GM23248 (cell line): Measurements from ENCODE around the gene CAMK1D. TPM values are rescaled to one million over a fixed set of nuclear protein-coding genes. Genes with fewer than 3 reads are reported as not detected.

Source experiments
- DNase-seq: peaks from one replicate; pipeline ENCODE4 v3.0.0-alpha.2; 2015
- H2AFZ ChIP-seq: fragments of 200-600 bp; sonication (generic); 2 replicates; pipeline ENCODE4 v1.6.1; 2016; ENCODE audit warnings: antibody characterized with exemption
- H3F3A ChIP-seq: fragments of 200-600 bp; sonication (generic); 2 replicates; pipeline ENCODE4 v1.6.1; 2016; ENCODE audit warnings: mild to moderate bottlenecking, antibody characterized with exemption, mixed run types; ENCODE audit not compliant: insufficient read depth
- H3K27ac ChIP-seq: fragments of 200-600 bp; sonication (generic); 2 replicates; pipeline ENCODE4 v1.5.1; 2016; ENCODE audit warnings: mild to moderate bottlenecking
- H3K27me3 ChIP-seq: fragments of 200-600 bp; sonication (generic); replicated peaks from 2 replicates; pipeline ENCODE4 v1.6.1; 2016; ENCODE audit warnings: mild to moderate bottlenecking; ENCODE audit not compliant: insufficient read depth
- H3K36me3 ChIP-seq: fragments of 200-600 bp; sonication (generic); 2 replicates; pipeline ENCODE4 v1.6.1; 2016; ENCODE audit warnings: low read depth, mild to moderate bottlenecking
- H3K4me1 ChIP-seq: fragments of 200-600 bp; sonication (generic); 2 replicates; pipeline ENCODE4 v1.6.1; 2016; ENCODE audit warnings: mild to moderate bottlenecking; ENCODE audit not compliant: insufficient read depth
- H3K4me2 ChIP-seq: fragments of 200-600 bp; sonication (generic); one replicate; pipeline ENCODE4 v1.6.1; 2016; ENCODE audit warnings: mild to moderate bottlenecking; ENCODE audit not compliant: unreplicated experiment
- H3K4me3 ChIP-seq: fragments of 200-600 bp; sonication (generic); 2 replicates; pipeline ENCODE4 v1.5.1; 2016; ENCODE audit warnings: mild to moderate bottlenecking
- H3K79me2 ChIP-seq: fragments of 200-600 bp; sonication (generic); 2 replicates; pipeline ENCODE4 v1.6.1; 2016; ENCODE audit warnings: mild to moderate bottlenecking; ENCODE audit not compliant: insufficient read depth
- H3K9ac ChIP-seq: fragments of 200-600 bp; sonication (generic); 2 replicates; pipeline ENCODE4 v1.6.1; 2016; ENCODE audit warnings: mild to moderate bottlenecking
- H3K9me2 ChIP-seq: fragments of 200-600 bp; sonication (generic); 2 replicates; pipeline ENCODE4 v1.6.1; 2016; ENCODE audit warnings: mixed run types, mild to moderate bottlenecking, moderate library complexity; ENCODE audit not compliant: insufficient read depth
- H3K9me3 ChIP-seq: fragments of 200-600 bp; sonication (generic); one replicate; pipeline ENCODE4 v1.6.1; 2017; ENCODE audit warnings: low read depth
- H4K20me1 ChIP-seq: fragments of 200-600 bp; sonication (generic); 2 replicates; pipeline ENCODE4 v1.6.0; 2016; ENCODE audit not compliant: insufficient read depth
- EZH2 ChIP-seq: fragments of 200-600 bp; sonication (generic); IDR thresholded peaks from 2 replicates; pipeline ENCODE4 v1.6.1; 2018; ENCODE audit warnings: antibody characterized with exemption, mild to moderate bottlenecking; ENCODE audit not compliant: insufficient read depth, poor library complexity, severe bottlenecking
- EZH2phosphoT487 ChIP-seq: fragments of 200-600 bp; sonication (generic); IDR thresholded peaks from 2 replicates; pipeline ENCODE4 v1.6.1; 2018; ENCODE audit warnings: antibody characterized with exemption, moderate library complexity, mild to moderate bottlenecking, low read depth; ENCODE audit not compliant: insufficient read depth
- WGBS, 2 experiments: methylation state at CpG; one replicate each; pipeline ENCODE4 v1.1.6; 2015 to 2017; ENCODE audit warnings: low lambda C conversion rate in 2 of 2, low coverage in 1 of 2; ENCODE audit errors: missing lambda C conversion rate in 2 of 2; 5-methylcytosine and 5-hydroxymethylcytosine counted together
- in situ Hi-C: fragments of 300-500 bp; cut with MboI; formaldehyde crosslinking; loops from 2 replicates; pipeline ENCODE4 v1.15.0; 2020
- polyA plus RNA-seq: library from polyadenylated mRNA; unstranded; fragments of >200 nt; fragmentation: Nextera tagmentation; extraction: Ambion mirVana; gene quantifications from 2 replicates; pipeline ENCODE4 v1.2.1, GENCODE V29; 2016
- total RNA-seq: library from RNA; depleted of rRNA; stranded (reverse); fragments of >200 nt; shearing (Covaris generic); gene quantifications from 2 replicates; pipeline ENCODE4 v1.2.3, GENCODE V29; 2014

CAMK1D gene
- total and polyA plus RNA-seq, 2 experiments from 2014 or later: 0.22 to 0.55 TPM

GRCh38 chr10:12699781-12700556 lies 350.6 kb downstream of the CAMK1D start:
- Histone ChIP-seq H4K20me1 (no peaks in the 10 kb centered on the region), H3K27ac (no peak overlapping the region), H3K27me3 (no peaks in the 10 kb centered on the region), H3K4me3 (no peak overlapping the region), H3K9ac (no peak overlapping the region), H3K79me2 (no peaks in the 10 kb centered on the region), H3F3A (0 out of 2 replicates have a peak, but pooled peaks cover 13% of the 10 kb centered on the region), H3K4me2 (no peak overlapping the region), H3K9me2 (no peaks in the 10 kb centered on the region), H2AFZ (peak overlapping the region; percentile 65; the same call in 1 of the 2 replicates), H3K9me3 (no peaks in the 10 kb centered on the region), H3K36me3 (no peaks in the 10 kb centered on the region), H3K4me1 (peaks cover 32% of the 10 kb centered on the region)
- 44 to 47% methylated on average over 9 of the region's 9 CpGs for WGBS, 2 experiments
- in situ Hi-C loops: no loop called here
- peak; percentile 4 for DNase-seq
- TF ChIP-seq EZH2phosphoT487 (no peak), EZH2 (no peak)

GRCh38 chr10:12700557-12700874 lies 351.2 kb downstream of the CAMK1D start:
- H2AFZ ChIP-seq: no peak overlapping the region
- no peaks in the 10 kb centered on the region for H3K9me3 ChIP-seq
- H3K4me2 ChIP-seq: no peak overlapping the region
- no peaks in the 10 kb centered on the region for H3K27me3 ChIP-seq
- no peaks in the 10 kb centered on the region for H3K79me2 ChIP-seq
- no peaks in the 10 kb centered on the region for H3K9me2 ChIP-seq
- TF ChIP-seq EZH2phosphoT487: no peak
- peaks cover 33% of the 10 kb centered on the region for H3K4me1 ChIP-seq
- in situ Hi-C loops: no loop called here
- DNase-seq: no peak
- no peaks in the 10 kb centered on the region for H3K36me3 ChIP-seq
- no peak overlapping the region for H3K4me3 ChIP-seq
- no peak overlapping the region for H3K27ac ChIP-seq
- 94 to 97% methylated on average over 3 of the region's 3 CpGs for WGBS, 2 experiments
- 0 out of 2 replicates have a peak, but pooled peaks cover 13% of the 10 kb centered on the region for H3F3A ChIP-seq
- H3K9ac ChIP-seq: no peak overlapping the region
- no peaks in the 10 kb centered on the region for H4K20me1 ChIP-seq

DNA sequence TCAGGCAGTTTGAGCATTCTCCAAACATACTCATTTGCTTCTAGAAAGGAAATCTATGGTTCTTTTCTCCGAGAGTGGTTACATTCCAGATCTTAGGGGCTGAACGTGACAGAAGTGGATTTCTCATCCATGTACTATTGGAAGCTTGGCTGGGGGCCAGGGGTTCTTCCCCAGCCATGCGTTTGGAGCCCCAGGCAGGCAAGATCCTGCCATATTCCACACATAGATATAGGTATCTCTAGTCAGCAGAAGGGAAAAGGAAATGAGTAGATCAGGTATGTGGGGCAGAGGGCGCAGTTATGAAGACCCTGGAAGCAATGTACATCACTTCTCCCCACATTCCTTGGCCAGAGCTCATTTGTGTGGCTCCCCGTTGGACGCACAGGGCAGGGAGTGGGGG lies 352.3 kb downstream of the CAMK1D start:
- 76 to 78% methylated on average over 6 of the region's 6 CpGs for WGBS, 2 experiments
- TF ChIP-seq EZH2 (no peak), EZH2phosphoT487 (no peak)
- in situ Hi-C loops: no loop called here
- Histone ChIP-seq H2AFZ (no peak overlapping the region), H3F3A (peaks cover 18% of the 10 kb centered on the region), H3K4me3 (no peak overlapping the region), H3K27me3 (no peaks in the 10 kb centered on the region), H4K20me1 (no peaks in the 10 kb centered on the region), H3K9ac (no peak overlapping the region), H3K9me3 (no peaks in the 10 kb centered on the region), H3K79me2 (no peaks in the 10 kb centered on the region), H3K27ac (no peak overlapping the region), H3K9me2 (no peaks in the 10 kb centered on the region), H3K4me1 (peaks cover 43% of the 10 kb centered on the region), H3K4me2 (no peak overlapping the region), H3K36me3 (no peaks in the 10 kb centered on the region)
- no peak for DNase-seq

- in situ Hi-C loops: no loop called here
Measured at GRCh38 chr10:12702215-12702770, 352.9 kb downstream of the CAMK1D start.

More at GRCh38 chr10:12702215-12702770, 352.9 kb downstream of the CAMK1D start:
- Histone ChIP-seq H3K36me3 (no peaks in the 10 kb centered on the region), H3K4me2 (no peak overlapping the region), H3K4me3 (no peak overlapping the region), H2AFZ (no peak overlapping the region), H3K9ac (no peak overlapping the region), H3F3A (peaks cover 24% of the 10 kb centered on the region), H3K27ac (no peak overlapping the region), H3K9me3 (no peaks in the 10 kb centered on the region), H3K27me3 (no peaks in the 10 kb centered on the region), H3K4me1 (peaks cover 49% of the 10 kb centered on the region), H4K20me1 (no peaks in the 10 kb centered on the region), H3K79me2 (no peaks in the 10 kb centered on the region), H3K9me2 (no peaks in the 10 kb centered on the region)
- no peak for DNase-seq
- TF ChIP-seq EZH2: no peak
- no peak for TF ChIP-seq EZH2phosphoT487
- 88 to 91% methylated on average over 9 of the region's 9 CpGs for WGBS, 2 experiments
